ENCODE data around the gene CPD.
"Not testable (repeated sequence)": the region's sequence is repeated elsewhere in the genome, so short reads cannot be mapped to it uniquely, and the experiment has no call there.

The CPD gene

DNA sequence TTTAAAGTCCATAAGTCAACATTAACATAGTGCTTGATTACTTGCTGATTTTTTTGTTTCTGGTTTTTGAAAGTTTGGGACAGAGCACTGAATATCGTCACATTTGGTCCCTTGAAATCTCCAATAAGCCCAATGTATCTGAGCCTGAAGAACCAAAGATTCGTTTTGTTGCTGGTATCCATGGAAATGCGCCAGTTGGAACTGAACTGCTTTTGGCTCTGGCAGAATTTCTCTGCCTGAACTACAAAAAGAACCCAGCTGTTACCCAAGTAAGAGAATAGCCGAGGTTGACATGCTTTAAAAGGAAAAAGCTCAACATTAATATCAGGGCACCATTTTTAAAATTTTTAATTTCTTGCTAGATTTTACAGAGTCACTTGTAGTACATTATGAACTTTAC, 70.8 kb downstream of the CPD start:
- in situ Hi-C loops (cut with HindIII; ENCODE audit: low pct_ligation_motif_present, low sequenced_read_pairs), result no loop called here
- no peaks in the 10 kb centered on the region for H3K27me3 ChIP-seq (replicated peaks)
- TF ChIP-seq CTCF (IDR thresholded peaks at IDR 0.05; ENCODE audit: low read depth, low read length, missing control alignments), result no peak
- H3K36me3 ChIP-seq (replicated peaks), result no peaks in the 10 kb centered on the region
- DNase-seq, result no peak
- H3K27ac ChIP-seq, result no peak overlapping the region
- H3K4me3 ChIP-seq (ENCODE audit: low read depth, low read length), result no peak overlapping the region

GRCh38 chr17:30450125-30451027, 71.6 kb downstream of the CPD start:
- peak; percentile 18 for DNase-seq
- TF ChIP-seq CTCF (IDR thresholded peaks at IDR 0.05; ENCODE audit: low read depth, low read length, missing control alignments), result no peak

DNA sequence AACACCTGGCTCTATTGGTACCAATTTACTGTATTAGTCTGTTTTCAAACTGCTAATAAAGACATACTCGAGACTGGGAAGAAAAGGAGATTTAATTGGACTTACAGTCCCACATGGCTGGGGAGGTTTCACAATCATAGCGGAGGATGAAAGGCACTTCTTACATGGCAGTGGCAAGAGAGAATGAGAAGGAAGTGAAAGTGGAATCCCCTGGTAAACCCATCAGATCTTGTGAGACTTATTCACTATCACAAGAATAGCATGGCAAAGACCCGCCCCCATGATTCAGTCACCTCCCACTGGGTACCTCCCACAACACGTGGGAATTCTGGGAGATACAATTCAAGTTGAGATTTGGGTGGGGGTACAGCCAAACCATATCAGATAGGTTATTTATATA, 75.9 kb downstream of the CPD start:
- in situ Hi-C loops (cut with HindIII; ENCODE audit: low pct_ligation_motif_present, low sequenced_read_pairs), result no loop called here
- Histone ChIP-seq H3K36me3 (replicated peaks) (peaks cover 4% of the 10 kb centered on the region), H3K4me3 (ENCODE audit: low read depth, low read length) (no peak overlapping the region)

More at GRCh38 chr17:30450125-30451027, 71.6 kb downstream of the CPD start:
- Histone ChIP-seq H3K27ac (no peak overlapping the region), H3K4me3 (ENCODE audit: low read depth, low read length) (no peak overlapping the region), H3K27me3 (replicated peaks) (no peaks in the 10 kb centered on the region), H3K36me3 (replicated peaks) (no peaks in the 10 kb centered on the region)
- in situ Hi-C loops (cut with HindIII; ENCODE audit: low pct_ligation_motif_present, low sequenced_read_pairs), result no loop called here

DNA sequence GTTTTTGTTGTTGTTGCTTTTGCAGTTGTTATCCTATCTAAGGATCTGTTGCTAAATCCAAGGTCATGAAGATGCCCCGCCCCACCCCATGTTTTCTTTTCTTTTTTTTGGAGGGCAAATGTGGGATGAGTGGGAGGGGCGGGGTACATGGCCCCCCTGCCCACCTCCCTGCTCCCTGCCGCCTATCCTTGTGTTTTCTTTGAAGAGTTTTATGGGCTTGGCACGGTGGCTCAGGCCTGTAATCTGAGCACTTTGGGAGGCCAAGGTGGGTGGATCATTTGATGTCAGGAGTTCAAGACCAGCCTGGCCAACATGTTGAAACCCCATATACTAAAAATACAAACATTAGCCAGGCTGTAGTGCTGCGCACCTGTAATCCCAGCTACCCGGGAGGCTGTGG, 79.6 kb downstream of the CPD start:
- in situ Hi-C loops (cut with HindIII; ENCODE audit: low pct_ligation_motif_present, low sequenced_read_pairs), result no loop called here
- DNase-seq, result no peak
- no peak for TF ChIP-seq CTCF (IDR thresholded peaks at IDR 0.05; ENCODE audit: low read depth, low read length, missing control alignments)
- no peak overlapping the region for H3K27ac ChIP-seq
- no peak overlapping the region for H3K4me3 ChIP-seq (ENCODE audit: low read depth, low read length)
- H3K36me3 ChIP-seq (replicated peaks), result peaks cover 12% of the 10 kb centered on the region
- no peaks in the 10 kb centered on the region for H3K27me3 ChIP-seq (replicated peaks)

More for the DNA sequence above, 75.9 kb downstream of the CPD start:
- no peak for DNase-seq
- Histone ChIP-seq H3K27ac (no peak overlapping the region), H3K27me3 (replicated peaks) (no peaks in the 10 kb centered on the region)
- TF ChIP-seq CTCF (IDR thresholded peaks at IDR 0.05; ENCODE audit: low read depth, low read length, missing control alignments), result no peak

- H3K27me3 ChIP-seq (replicated peaks); DNase-seq; in situ Hi-C loops (cut with HindIII; ENCODE audit: low pct_ligation_motif_present, low sequenced_read_pairs); H3K4me3 ChIP-seq (ENCODE audit: low read depth, low read length); H3K27ac ChIP-seq: not testable (repeated sequence)
- peaks cover 12% of the 10 kb centered on the region for H3K36me3 ChIP-seq (replicated peaks)
Measured at GRCh38 chr17:30458797-30459413, 80.2 kb downstream of the CPD start.

GRCh38 chr17:30468465-30468864, 89.7 kb downstream of the CPD start:
- DNase-seq, result no peak
- Histone ChIP-seq H3K27me3 (replicated peaks) (no peaks in the 10 kb centered on the region), H3K4me3 (ENCODE audit: low read depth, low read length) (no peak overlapping the region), H3K36me3 (replicated peaks) (peaks cover 3% of the 10 kb centered on the region), H3K27ac (no peak overlapping the region)
- TF ChIP-seq CTCF (IDR thresholded peaks at IDR 0.05; ENCODE audit: low read depth, low read length, missing control alignments), result no peak
- in situ Hi-C loops (cut with HindIII; ENCODE audit: low pct_ligation_motif_present, low sequenced_read_pairs), result no loop called here

Data from brain microvascular endothelial cell (primary cell).